Measurements from ENCODE around the gene MITF. TPM values are rescaled to one million over a fixed set of nuclear protein-coding genes. Genes with fewer than 3 reads are reported as not detected.

Gene MITF
- total RNA-seq, 1 donor from 2014 or later, result 5.7 TPM

DNA sequence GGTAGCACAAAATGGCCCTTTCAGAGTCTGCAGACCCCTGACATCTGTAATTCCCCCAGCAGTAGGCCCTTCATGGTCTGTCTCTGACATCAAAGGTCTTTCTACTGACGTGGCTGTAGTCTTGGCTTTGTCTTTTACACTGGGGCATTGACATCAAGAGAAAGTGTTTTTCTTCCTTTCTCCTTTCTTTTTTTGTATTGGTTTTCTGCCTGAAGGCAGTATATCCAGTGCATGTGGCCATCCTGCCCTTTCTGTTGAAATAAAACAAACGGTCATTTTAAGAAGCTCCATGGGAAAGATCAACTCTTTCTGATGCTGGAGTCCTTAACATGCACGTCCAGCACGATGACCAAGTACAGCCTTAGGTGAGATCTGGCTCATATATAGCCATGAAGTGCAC, 153.4 kb downstream of the MITF start:
- peaks cover 25% of the 10 kb centered on the region for H3K4me1 Mint-ChIP-seq (ENCODE audit: low read depth)
- H3K4me3 Mint-ChIP-seq (ENCODE audit: unreplicated experiment), result no peak overlapping the region

DNA sequence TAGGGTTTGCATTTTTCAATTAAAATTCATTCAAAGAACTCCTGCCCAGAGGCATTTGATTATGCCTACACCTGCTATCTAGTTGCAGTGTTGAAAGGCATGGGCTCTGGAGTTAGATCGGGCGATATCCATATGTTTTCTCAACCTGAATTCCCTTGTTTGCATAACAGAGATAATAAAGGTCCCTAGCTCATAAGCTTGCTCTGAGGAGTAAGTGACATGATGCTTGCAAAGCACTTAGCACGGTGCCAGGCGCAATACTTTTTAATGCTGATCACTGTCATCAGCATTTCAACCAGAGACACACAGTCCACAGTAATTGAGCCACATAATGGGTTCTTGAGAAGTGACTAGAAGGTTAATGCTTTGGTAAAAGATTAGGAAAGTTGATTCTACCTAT, 154.0 kb downstream of the MITF start:
- H3K9me3 Mint-ChIP-seq (ENCODE audit: low read depth), result no peaks in the 10 kb centered on the region
- peaks cover 19% of the 10 kb centered on the region for H3K4me1 Mint-ChIP-seq (ENCODE audit: low read depth)
- no peak overlapping the region for H3K4me3 Mint-ChIP-seq (ENCODE audit: unreplicated experiment)
- H3K36me3 Mint-ChIP-seq (ENCODE audit: low read depth), result no peaks in the 10 kb centered on the region
- DNase-seq (ENCODE audit: low spot score), result no peak
- H3K27ac Mint-ChIP-seq (ENCODE audit: unreplicated experiment), result no peak overlapping the region
- TF ChIP-seq, protein P1, sequence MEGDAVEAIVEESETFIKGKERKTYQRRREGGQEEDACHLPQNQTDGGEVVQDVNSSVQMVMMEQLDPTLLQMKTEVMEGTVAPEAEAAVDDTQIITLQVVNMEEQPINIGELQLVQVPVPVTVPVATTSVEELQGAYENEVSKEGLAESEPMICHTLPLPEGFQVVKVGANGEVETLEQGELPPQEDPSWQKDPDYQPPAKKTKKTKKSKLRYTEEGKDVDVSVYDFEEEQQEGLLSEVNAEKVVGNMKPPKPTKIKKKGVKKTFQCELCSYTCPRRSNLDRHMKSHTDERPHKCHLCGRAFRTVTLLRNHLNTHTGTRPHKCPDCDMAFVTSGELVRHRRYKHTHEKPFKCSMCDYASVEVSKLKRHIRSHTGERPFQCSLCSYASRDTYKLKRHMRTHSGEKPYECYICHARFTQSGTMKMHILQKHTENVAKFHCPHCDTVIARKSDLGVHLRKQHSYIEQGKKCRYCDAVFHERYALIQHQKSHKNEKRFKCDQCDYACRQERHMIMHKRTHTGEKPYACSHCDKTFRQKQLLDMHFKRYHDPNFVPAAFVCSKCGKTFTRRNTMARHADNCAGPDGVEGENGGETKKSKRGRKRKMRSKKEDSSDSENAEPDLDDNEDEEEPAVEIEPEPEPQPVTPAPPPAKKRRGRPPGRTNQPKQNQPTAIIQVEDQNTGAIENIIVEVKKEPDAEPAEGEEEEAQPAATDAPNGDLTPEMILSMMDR (IDR thresholded peaks at IDR 0.05), result no peak
- H3K27me3 Mint-ChIP-seq (ENCODE audit: low read depth), result no peaks in the 10 kb centered on the region

More for the DNA sequence above, 153.4 kb downstream of the MITF start:
- TF ChIP-seq, protein P1 (IDR thresholded peaks at IDR 0.05), result no peak
- Mint-ChIP-seq H3K27me3 (ENCODE audit: low read depth) (no peaks in the 10 kb centered on the region), H3K27ac (ENCODE audit: unreplicated experiment) (no peak overlapping the region), H3K36me3 (ENCODE audit: low read depth) (no peaks in the 10 kb centered on the region), H3K9me3 (ENCODE audit: low read depth) (no peaks in the 10 kb centered on the region)
- DNase-seq (ENCODE audit: low spot score), result no peak

DNA sequence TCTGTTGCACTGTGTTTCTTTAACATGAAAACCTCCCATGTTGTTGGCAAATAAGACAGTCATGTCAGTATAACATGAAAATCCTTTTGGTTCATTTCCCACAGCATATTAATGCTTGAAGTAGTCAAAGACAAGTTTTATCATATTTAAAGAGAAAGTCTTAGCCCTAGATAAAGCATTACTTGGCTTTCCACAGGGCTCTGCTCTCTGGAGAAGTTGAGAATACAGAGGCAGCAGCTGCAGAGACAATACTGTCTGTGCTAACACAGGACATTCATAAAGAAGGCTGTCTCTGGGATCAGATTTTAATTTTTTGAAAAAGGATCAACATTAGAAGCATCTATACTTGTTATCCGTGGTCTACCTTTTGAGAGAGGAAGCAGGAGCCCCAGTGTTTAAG, 156.8 kb downstream of the MITF start:
- no peak for DNase-seq (ENCODE audit: low spot score)
- no peaks in the 10 kb centered on the region for H3K27me3 Mint-ChIP-seq (ENCODE audit: low read depth)
- TF ChIP-seq, protein P1 (IDR thresholded peaks at IDR 0.05), result no peak
- peaks cover under 1% of the 10 kb centered on the region for H3K4me1 Mint-ChIP-seq (ENCODE audit: low read depth)
- no peak overlapping the region for H3K4me3 Mint-ChIP-seq (ENCODE audit: unreplicated experiment)
- H3K27ac Mint-ChIP-seq (ENCODE audit: unreplicated experiment), result no peak overlapping the region
- H3K36me3 Mint-ChIP-seq (ENCODE audit: low read depth), result no peaks in the 10 kb centered on the region
- no peaks in the 10 kb centered on the region for H3K9me3 Mint-ChIP-seq (ENCODE audit: low read depth)

DNA sequence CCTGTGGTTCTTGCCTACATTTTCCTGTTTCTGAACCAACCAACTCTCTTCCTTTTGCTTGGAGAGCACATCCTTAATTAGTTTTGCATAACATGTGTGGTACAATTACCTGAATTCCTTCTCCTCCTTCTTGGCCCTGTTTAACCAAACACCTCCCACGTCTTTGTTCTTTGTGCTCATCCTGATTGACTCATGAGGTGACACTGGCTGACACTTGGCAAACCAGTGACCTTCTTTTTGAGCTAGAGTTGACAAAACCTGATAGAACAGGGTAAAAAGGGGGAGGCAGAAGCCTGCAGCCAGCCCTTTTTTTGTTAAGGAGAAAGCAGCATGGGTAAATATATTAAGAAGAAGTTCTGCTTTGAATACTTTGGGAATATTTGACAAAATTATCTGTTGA, 161.1 kb downstream of the MITF start:
- H3K27ac Mint-ChIP-seq (ENCODE audit: unreplicated experiment), result no peak overlapping the region
- H3K4me3 Mint-ChIP-seq (ENCODE audit: unreplicated experiment), result no peak overlapping the region
- no peaks in the 10 kb centered on the region for H3K27me3 Mint-ChIP-seq (ENCODE audit: low read depth)
- H3K4me1 Mint-ChIP-seq (ENCODE audit: low read depth), result peaks cover 2% of the 10 kb centered on the region
- DNase-seq (ENCODE audit: low spot score), result no peak
- TF ChIP-seq, protein P1 (IDR thresholded peaks at IDR 0.05), result no peak
- no peaks in the 10 kb centered on the region for H3K9me3 Mint-ChIP-seq (ENCODE audit: low read depth)
- no peaks in the 10 kb centered on the region for H3K36me3 Mint-ChIP-seq (ENCODE audit: low read depth)

DNA sequence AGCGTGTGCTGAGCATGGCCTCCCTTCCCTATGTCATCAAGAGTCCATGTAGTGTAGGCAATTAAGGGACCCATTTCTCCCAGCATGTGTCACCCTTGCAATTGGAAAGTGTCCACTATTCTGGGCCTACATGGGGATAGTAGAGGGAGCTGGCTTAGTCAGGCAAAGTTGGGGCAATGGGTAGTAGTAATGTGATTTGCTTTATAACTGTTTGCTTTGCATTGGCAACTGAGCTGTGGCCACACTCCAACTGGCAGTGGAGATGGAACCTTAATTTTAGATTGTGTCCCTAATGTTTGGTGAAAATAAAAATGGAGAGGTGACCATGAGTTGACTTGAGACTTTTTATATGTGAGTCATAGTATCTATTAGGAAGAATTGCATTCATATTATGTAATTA, 162.5 kb downstream of the MITF start:
- H3K9me3 Mint-ChIP-seq (ENCODE audit: low read depth), result no peaks in the 10 kb centered on the region
- peaks cover 7% of the 10 kb centered on the region for H3K4me1 Mint-ChIP-seq (ENCODE audit: low read depth)
- TF ChIP-seq, protein P1 (IDR thresholded peaks at IDR 0.05), result no peak
- no peaks in the 10 kb centered on the region for H3K36me3 Mint-ChIP-seq (ENCODE audit: low read depth)
- H3K27me3 Mint-ChIP-seq (ENCODE audit: low read depth), result no peaks in the 10 kb centered on the region
- no peak overlapping the region for H3K4me3 Mint-ChIP-seq (ENCODE audit: unreplicated experiment)
- H3K27ac Mint-ChIP-seq (ENCODE audit: unreplicated experiment), result no peak overlapping the region
- DNase-seq (ENCODE audit: low spot score), result no peak
